Activated T-cell treated with anti-CD3 and anti-CD28 coated beads, Interleukin-2, amount 50 U/mL, for 24 hours (primary cell): Measurements from ENCODE around the gene MALT1.

Experiments used
- DNase-seq: peaks from one replicate; pipeline ENCODE4 v3.0.0-alpha.2; 2020
- H3K27ac Mint-ChIP-seq: 2 replicates; pipeline ENCODE4 v1.8.0; 2020; ENCODE audit warnings: mild to moderate bottlenecking, mixed read lengths
- H3K27me3 Mint-ChIP-seq: 2 replicates; pipeline ENCODE4 v1.8.0; 2020; ENCODE audit warnings: mixed read lengths
- H3K36me3 Mint-ChIP-seq: 2 replicates; pipeline ENCODE4 v1.8.0; 2020; ENCODE audit warnings: low read depth, mixed read lengths
- H3K4me1 Mint-ChIP-seq: 2 replicates; pipeline ENCODE4 v1.8.0; 2020; ENCODE audit warnings: low read depth, mixed read lengths
- H3K4me3 Mint-ChIP-seq: 2 replicates; pipeline ENCODE4 v1.8.0; 2020; ENCODE audit warnings: mild to moderate bottlenecking, moderate library complexity, mixed read lengths
- H3K9me3 Mint-ChIP-seq: 2 replicates; pipeline ENCODE4 v1.8.0; 2020; ENCODE audit warnings: mixed read lengths

The MALT1 gene

GRCh38 chr18:58800582-58800981 is 129.3 kb downstream of the MALT1 start:
- H3K27me3 Mint-ChIP-seq = peaks cover 14% of the 10 kb centered on the region

GRCh38 chr18:58802959-58803358 is 131.7 kb downstream of the MALT1 start:
- H3K27ac Mint-ChIP-seq = no peak overlapping the region

More at GRCh38 chr18:58800582-58800981, 129.3 kb downstream of the MALT1 start:
- no peak overlapping the region for H3K4me3 Mint-ChIP-seq
- no peak overlapping the region for H3K27ac Mint-ChIP-seq
- no peaks in the 10 kb centered on the region for H3K36me3 Mint-ChIP-seq
- no peak for DNase-seq
- no peaks in the 10 kb centered on the region for H3K9me3 Mint-ChIP-seq
- H3K4me1 Mint-ChIP-seq = no peaks in the 10 kb centered on the region

GRCh38 chr18:58803978-58804377 is 132.7 kb downstream of the MALT1 start:
- Mint-ChIP-seq H3K36me3 (no peaks in the 10 kb centered on the region), H3K9me3 (no peaks in the 10 kb centered on the region), H3K4me3 (no peak overlapping the region), H3K27me3 (peaks cover 26% of the 10 kb centered on the region), H3K4me1 (no peaks in the 10 kb centered on the region), H3K27ac (no peak overlapping the region)
- DNase-seq = no peak

More at GRCh38 chr18:58802959-58803358, 131.7 kb downstream of the MALT1 start:
- Mint-ChIP-seq H3K36me3 (no peaks in the 10 kb centered on the region), H3K4me3 (no peak overlapping the region), H3K27me3 (peaks cover 25% of the 10 kb centered on the region), H3K9me3 (no peaks in the 10 kb centered on the region), H3K4me1 (no peaks in the 10 kb centered on the region)
- DNase-seq = no peak
